Medulla oblongata (tissue), 1 donor: Measurements from ENCODE around the gene PTGES3.
"Not testable (repeated sequence)": the region's sequence is repeated elsewhere in the genome, so short reads cannot be mapped to it uniquely, and the experiment has no call there.

Experiments
- DNase-seq: peaks from one replicate; pipeline ENCODE4 v3.0.0-alpha.2; 2015; ENCODE audit errors: extremely low spot score

The PTGES3 gene

GRCh38 chr12:56709759-56710376, 21.8 kb upstream of the PTGES3 start:
- no peak for DNase-seq

GRCh38 chr12:56704522-56704921, 16.4 kb upstream of the PTGES3 start:
- not testable (repeated sequence) for DNase-seq

GRCh38 chr12:56699020-56699661, 11.1 kb upstream of the PTGES3 start:
- no peak for DNase-seq

GRCh38 chr12:56695327-56696101, 7.4 kb upstream of the PTGES3 start:
- no peak for DNase-seq

DNA sequence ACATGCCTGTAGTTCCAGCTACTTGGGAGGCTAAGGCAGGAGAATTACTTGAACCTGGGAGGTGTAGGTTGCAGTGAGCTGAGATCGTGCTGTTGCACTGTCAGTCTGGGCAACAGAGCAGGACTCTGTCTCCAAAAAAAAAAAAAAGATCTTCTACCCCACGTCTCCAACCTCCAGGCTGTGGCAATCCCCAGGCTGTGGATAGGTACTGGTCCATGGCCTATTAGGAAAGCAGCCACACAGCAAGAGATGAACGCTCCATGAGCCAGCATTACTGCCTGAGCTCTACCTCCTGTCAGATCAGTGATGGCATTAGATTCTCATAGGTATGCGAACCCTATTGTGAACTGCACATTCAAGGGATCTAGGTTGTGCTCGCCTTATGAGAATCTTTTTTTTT, 6.1 kb upstream of the PTGES3 start:
- no peak for DNase-seq

- no peak for DNase-seq
Observed at GRCh38 chr12:56688846-56689109, 694 bp upstream of the PTGES3 start.

- peak; percentile 74 for DNase-seq
Observed at GRCh38 chr12:56687223-56688128, 608 bp downstream of the PTGES3 start.

DNA sequence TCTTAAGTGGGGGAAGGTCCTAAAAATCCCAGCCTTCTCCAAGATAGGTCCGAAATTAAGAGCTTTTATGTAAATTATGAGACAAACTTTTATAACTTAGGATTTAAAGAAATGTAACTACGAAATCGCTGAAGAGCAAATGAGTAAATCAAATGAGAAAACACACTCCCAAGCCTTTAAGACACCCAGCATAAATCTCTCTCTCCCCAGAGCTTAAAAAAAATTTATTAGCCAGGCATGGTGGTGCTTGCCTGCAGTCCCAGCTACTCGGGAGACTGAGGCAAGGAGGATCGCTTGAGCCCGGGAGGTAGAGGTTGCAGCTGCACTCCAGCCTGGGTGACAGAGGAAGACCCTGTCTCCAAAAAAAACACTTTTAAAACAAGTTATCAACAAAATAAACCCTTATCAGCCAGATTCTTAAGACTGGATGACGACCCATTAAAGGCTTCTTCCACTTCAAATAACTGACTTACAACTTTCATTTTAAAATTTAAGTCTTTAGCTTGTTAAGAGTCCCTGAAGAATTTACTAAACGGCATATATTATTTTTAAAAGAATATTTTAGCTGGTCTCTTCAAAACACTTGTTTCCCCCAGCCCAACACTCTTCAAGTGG, 3.2 kb downstream of the PTGES3 start:
- DNase-seq = peak; percentile 13

DNA sequence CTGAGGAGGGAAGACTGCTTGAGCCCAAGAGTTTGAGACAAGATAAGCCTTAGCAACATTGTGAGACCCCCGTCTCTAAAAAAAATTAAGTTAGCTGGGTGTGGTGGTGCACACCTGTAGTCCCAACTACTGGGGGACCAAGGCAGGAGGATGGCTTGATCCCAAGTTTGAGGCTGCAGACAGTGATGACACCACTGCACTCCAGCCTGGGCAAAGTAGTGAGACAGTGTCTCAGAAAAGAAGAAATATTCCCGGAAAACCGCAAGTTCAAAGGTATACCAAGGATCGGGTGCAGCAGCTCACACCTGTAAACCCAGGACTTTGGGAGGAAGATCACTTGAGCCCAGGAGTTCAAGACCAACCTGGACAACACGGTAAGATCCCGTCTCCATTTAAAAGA, 5.8 kb downstream of the PTGES3 start:
- DNase-seq = no peak

- DNase-seq = no peak
Observed at GRCh38 chr12:56679883-56680575, 8.1 kb downstream of the PTGES3 start.

GRCh38 chr12:56678852-56679251, 9.2 kb downstream of the PTGES3 start:
- DNase-seq = no peak

GRCh38 chr12:56677680-56678079, 10.4 kb downstream of the PTGES3 start:
- no peak for DNase-seq

DNA sequence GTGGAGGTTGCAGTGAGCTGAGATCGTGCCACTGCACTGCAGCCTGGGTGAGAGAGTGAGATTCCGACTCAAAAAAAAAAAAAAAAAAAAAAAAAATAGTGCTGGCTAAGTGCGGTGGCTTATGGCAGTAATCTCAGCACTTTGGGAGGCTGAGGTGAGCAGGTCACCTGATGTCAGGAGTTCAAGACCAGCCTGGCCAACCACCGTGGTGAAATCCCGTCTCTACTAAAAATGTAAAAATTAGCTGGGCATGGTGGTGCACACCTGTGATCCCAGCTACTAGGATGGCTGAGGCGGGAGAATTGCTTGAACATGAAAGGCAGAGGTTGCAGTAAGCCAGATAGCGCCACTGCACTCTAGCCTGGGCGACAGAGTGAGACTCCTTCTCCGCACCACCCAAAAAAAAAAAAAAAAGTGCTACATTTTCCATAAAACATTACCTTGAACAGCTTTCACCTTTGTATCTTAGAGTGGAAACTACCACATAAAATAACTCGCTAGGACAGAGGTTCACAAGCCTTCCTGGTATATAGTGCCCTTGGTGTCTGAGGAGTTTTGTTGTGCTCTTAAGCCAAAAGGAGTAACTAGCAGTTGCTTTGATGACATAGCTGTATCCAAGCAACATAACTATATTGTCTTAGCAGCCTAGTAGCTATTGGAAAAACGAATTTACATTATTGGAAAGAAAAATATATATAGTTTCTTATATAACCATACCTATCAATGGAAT, 11.1 kb downstream of the PTGES3 start:
- DNase-seq = no peak

- no peak for DNase-seq
Observed at GRCh38 chr12:56671608-56672007, 16.5 kb downstream of the PTGES3 start.

DNA sequence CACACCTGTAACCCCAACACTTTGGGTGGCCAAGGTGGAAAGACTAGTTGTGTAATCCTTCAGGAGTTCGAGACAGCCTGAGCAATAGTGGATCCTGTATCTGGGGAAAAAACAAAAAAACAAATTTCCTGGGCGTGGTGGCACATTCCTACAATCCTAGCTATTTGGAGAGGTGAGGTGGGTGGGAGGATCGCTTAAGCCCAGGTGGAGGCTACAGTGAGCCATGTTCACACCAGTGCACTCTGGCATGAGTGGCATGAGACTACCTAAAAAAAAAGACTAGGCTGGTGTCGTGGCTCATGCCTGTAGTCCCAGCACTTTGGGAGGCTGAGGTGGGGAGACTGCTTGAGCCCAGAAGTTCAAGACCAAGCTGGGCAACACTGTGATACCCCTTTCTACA, 17.2 kb downstream of the PTGES3 start:
- DNase-seq = no peak

DNA sequence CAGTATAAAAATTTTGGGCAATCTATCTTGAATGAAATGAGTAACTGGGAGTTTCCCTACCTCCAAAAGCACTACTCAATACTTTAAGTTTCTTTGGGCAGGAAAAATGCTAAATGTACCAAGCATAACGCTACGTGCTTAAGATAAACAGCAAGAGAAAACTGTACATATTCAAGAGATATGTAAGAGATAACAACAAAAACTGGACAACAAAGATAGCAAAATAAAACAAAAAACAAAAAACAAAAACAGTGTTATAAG, 20.0 kb downstream of the PTGES3 start:
- no peak for DNase-seq

GRCh38 chr12:56661979-56662638, 26.0 kb downstream of the PTGES3 start:
- no peak for DNase-seq

- no peak for DNase-seq
Observed at GRCh38 chr12:56661560-56661959, 26.5 kb downstream of the PTGES3 start.

- no peak for DNase-seq
Observed at GRCh38 chr12:56658921-56659320, 29.2 kb downstream of the PTGES3 start.
